ENCODE data around the gene PACRG.

Gene PACRG

DNA sequence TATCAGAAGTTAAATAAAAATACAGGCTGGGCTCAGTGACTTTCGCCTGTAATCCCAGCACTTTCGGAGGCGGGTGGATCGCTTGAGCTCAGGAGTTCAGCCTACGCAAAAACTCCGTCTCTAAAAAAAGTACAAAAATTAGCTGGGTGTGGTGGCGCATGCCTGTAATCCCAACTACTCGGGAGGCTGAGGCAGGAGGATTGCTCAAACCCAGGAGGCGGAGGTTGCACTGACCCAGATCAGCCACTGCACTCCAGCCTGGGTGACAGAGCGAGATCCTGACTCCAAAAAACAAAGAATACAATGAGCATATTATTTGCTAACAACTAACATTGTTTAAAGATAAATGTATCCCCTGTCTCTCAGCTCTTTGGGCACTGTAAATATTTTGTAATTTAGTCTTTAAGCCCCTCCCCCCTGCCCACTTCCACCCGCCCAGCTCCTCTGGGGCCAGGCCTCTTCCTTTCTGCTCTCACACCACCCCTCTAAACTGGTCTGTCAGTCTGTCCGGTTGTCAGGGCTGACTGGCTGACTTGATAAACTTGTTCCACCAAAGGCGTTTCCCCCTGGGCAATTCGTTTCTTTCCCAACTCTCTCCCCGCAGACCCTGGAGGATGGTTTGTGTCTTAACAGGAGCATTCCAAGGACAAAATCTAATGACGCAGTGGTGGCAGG, 624.4 kb downstream of the PACRG start:
- H3K9me3 ChIP-seq (ENCODE audit: severe bottlenecking): no peaks in the 10 kb centered on the region
- DNase-seq (ENCODE audit: low spot score): no peak
- ATAC-seq (ENCODE audit: low read depth): no peak
- peaks cover 15% of the 10 kb centered on the region for H3K4me1 ChIP-seq (ENCODE audit: insufficient read depth, poor library complexity, severe bottlenecking)
- no peaks in the 10 kb centered on the region for H3K36me3 ChIP-seq (ENCODE audit: low read depth)
- no peaks in the 10 kb centered on the region for H3K27me3 ChIP-seq (ENCODE audit: insufficient read depth, poor library complexity, severe bottlenecking)
- no peak overlapping the region for H3K4me3 ChIP-seq (ENCODE audit: severe bottlenecking)
- H3K27ac ChIP-seq (ENCODE audit: poor library complexity, severe bottlenecking): no peak overlapping the region
- TF ChIP-seq, protein P1, sequence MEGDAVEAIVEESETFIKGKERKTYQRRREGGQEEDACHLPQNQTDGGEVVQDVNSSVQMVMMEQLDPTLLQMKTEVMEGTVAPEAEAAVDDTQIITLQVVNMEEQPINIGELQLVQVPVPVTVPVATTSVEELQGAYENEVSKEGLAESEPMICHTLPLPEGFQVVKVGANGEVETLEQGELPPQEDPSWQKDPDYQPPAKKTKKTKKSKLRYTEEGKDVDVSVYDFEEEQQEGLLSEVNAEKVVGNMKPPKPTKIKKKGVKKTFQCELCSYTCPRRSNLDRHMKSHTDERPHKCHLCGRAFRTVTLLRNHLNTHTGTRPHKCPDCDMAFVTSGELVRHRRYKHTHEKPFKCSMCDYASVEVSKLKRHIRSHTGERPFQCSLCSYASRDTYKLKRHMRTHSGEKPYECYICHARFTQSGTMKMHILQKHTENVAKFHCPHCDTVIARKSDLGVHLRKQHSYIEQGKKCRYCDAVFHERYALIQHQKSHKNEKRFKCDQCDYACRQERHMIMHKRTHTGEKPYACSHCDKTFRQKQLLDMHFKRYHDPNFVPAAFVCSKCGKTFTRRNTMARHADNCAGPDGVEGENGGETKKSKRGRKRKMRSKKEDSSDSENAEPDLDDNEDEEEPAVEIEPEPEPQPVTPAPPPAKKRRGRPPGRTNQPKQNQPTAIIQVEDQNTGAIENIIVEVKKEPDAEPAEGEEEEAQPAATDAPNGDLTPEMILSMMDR (IDR thresholded peaks at IDR 0.05; ENCODE audit: poor library complexity, severe bottlenecking): no peak

DNA sequence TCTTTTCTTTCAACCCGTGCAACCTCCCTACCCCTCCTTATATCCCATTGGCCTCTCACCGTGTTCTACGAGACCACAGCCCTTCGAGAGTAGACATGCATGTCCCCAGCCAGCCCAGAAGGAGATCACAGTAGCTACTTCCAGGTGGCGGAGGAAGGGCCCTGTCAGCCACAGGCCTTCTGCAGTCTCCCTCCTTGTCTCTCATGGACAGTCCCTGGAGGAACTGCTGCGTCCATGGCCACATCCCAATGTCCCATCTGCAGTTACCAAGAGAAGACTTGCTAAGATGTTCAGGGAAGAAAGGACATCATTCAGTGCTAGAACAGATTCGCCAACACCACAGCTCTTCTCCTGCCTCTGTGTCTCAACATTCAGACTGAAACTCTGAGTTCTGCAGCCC, 625.2 kb downstream of the PACRG start:
- DNase-seq (ENCODE audit: low spot score): no peak
- no peaks in the 10 kb centered on the region for H3K27me3 ChIP-seq (ENCODE audit: insufficient read depth, poor library complexity, severe bottlenecking)
- H3K27ac ChIP-seq (ENCODE audit: poor library complexity, severe bottlenecking): no peak overlapping the region
- H3K36me3 ChIP-seq (ENCODE audit: low read depth): no peaks in the 10 kb centered on the region
- H3K4me3 ChIP-seq (ENCODE audit: severe bottlenecking): no peak overlapping the region
- H3K4me1 ChIP-seq (ENCODE audit: insufficient read depth, poor library complexity, severe bottlenecking): peaks cover 12% of the 10 kb centered on the region
- no peaks in the 10 kb centered on the region for H3K9me3 ChIP-seq (ENCODE audit: severe bottlenecking)
- TF ChIP-seq, protein P1 (IDR thresholded peaks at IDR 0.05; ENCODE audit: poor library complexity, severe bottlenecking): no peak
- ATAC-seq (ENCODE audit: low read depth): no peak

DNA sequence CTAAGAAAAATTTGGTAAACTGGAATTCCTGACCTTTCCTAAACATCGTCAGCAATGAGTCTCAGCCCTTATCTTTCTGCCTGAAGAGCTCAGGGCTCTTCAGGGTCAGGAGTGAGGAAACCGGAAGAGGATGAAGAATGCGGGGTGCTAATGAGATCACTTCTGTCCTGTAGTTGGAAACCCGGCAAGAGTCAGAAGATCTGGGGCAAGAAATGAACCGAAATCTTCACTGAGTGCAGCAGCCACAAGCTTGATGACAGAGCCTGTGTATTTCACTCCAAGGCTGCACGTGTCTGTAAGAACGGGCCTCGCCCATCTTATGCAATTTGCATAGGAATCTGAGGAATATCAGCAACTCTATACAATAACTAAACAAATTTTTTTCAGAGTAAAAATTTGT, 626.3 kb downstream of the PACRG start:
- H3K4me1 ChIP-seq (ENCODE audit: insufficient read depth, poor library complexity, severe bottlenecking): peaks cover 12% of the 10 kb centered on the region
- no peak overlapping the region for H3K27ac ChIP-seq (ENCODE audit: poor library complexity, severe bottlenecking)
- ATAC-seq (ENCODE audit: low read depth): no peak

DNA sequence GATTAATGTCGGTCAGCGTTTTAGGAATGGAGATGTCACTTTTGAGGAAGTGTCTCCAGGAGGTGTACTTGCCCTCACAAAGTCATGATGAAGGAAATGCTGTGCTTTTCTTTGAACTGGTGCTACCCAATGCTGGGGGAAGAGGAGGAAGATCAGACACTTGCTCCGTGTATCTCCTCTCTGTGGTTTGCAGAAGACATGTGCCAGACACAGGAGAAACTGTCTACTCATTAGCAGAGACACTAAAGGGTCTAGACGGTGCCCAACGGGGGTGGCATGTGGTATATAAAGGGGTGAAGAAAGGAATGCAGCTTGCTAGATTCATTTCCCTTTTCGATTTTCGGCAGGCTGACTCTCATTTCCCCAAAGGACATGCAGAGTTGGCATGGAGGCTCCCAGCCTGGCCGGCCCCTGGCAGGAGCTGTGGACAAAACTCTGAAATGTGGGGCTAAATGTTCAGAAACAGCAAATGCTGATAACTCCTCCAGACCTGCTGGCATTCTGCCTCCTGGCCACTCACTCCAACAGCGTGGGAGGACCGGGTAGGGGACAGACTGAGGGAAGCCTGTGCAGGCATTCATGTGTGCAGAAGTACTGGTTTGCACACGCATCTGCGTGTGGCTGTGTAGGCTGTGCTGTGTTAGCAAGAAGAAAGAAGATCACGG, 627.1 kb downstream of the PACRG start:
- H3K27ac ChIP-seq (ENCODE audit: poor library complexity, severe bottlenecking): peak overlapping the region; percentile 53
- H3K36me3 ChIP-seq (ENCODE audit: low read depth): no peaks in the 10 kb centered on the region
- ATAC-seq (ENCODE audit: low read depth) (no peak), DNase-seq (ENCODE audit: low spot score) (no peak)
- TF ChIP-seq, protein P1 (IDR thresholded peaks at IDR 0.05; ENCODE audit: poor library complexity, severe bottlenecking): no peak
- no peaks in the 10 kb centered on the region for H3K9me3 ChIP-seq (ENCODE audit: severe bottlenecking)
- H3K4me1 ChIP-seq (ENCODE audit: insufficient read depth, poor library complexity, severe bottlenecking): peaks cover 12% of the 10 kb centered on the region
- H3K4me3 ChIP-seq (ENCODE audit: severe bottlenecking): no peak overlapping the region
- no peaks in the 10 kb centered on the region for H3K27me3 ChIP-seq (ENCODE audit: insufficient read depth, poor library complexity, severe bottlenecking)

More for the DNA sequence above, 626.3 kb downstream of the PACRG start:
- H3K27me3 ChIP-seq (ENCODE audit: insufficient read depth, poor library complexity, severe bottlenecking): no peaks in the 10 kb centered on the region
- no peaks in the 10 kb centered on the region for H3K9me3 ChIP-seq (ENCODE audit: severe bottlenecking)
- DNase-seq (ENCODE audit: low spot score): no peak
- H3K4me3 ChIP-seq (ENCODE audit: severe bottlenecking): no peak overlapping the region
- TF ChIP-seq, protein P1 (IDR thresholded peaks at IDR 0.05; ENCODE audit: poor library complexity, severe bottlenecking): no peak
- H3K36me3 ChIP-seq (ENCODE audit: low read depth): no peaks in the 10 kb centered on the region
